SK-N-SH (cell line): ENCODE data around the gene MXI1.

Experiments
- CTCF ChIP-seq: fragments of 200-600 bp; sonication (generic); IDR thresholded peaks from 2 replicates; pipeline ENCODE4 v1.6.1; 2017; ENCODE audit warnings: antibody characterized with exemption, mild to moderate bottlenecking, moderate library complexity
- EP300 ChIP-seq, 2 experiments: IDR thresholded peaks; 2 replicates each; pipeline versions ENCODE4 v1.4.0 to v1.6.1; 2012; ENCODE audit warnings: borderline replicate concordance in 1 of 2, low read depth in 1 of 2, low read length in 1 of 2
- JUND ChIP-seq: IDR thresholded peaks from 2 replicates; pipeline ENCODE4 v1.4.0; 2012
- MAX ChIP-seq: IDR thresholded peaks from 2 replicates; pipeline ENCODE4 v1.4.0; 2012; ENCODE audit warnings: low read depth
- NRF1 ChIP-seq: IDR thresholded peaks from 2 replicates; pipeline ENCODE4 v1.6.1; 2012; ENCODE audit warnings: low read depth, mild to moderate bottlenecking, low read length
- SIN3A ChIP-seq: IDR thresholded peaks from 2 replicates; pipeline ENCODE4 v1.6.1; 2012; ENCODE audit warnings: low read depth, mild to moderate bottlenecking, low read length, moderate library complexity, borderline replicate concordance
- SMC3 ChIP-seq: IDR thresholded peaks from 2 replicates; pipeline ENCODE4 v1.6.1; 2012; ENCODE audit warnings: low read depth, low read length, improper control_type of control experiment
- TAF1 ChIP-seq: IDR thresholded peaks from 2 replicates; pipeline ENCODE4 v1.6.1; 2012; ENCODE audit warnings: low read depth, mild to moderate bottlenecking, low read length, moderate library complexity, borderline replicate concordance
- USF1 ChIP-seq: IDR thresholded peaks from 2 replicates; pipeline ENCODE4 v1.4.0; 2012; ENCODE audit warnings: low read depth, borderline replicate concordance
- YY1 ChIP-seq: IDR thresholded peaks from 2 replicates; pipeline ENCODE4 v1.4.0; 2012; ENCODE audit warnings: low read depth, mild to moderate bottlenecking

GRCh38 chr10:110181451-110181850 lies 26.0 kb upstream of the MXI1 start:
- TF ChIP-seq SIN3A (no peak), TAF1 (no peak), NRF1 (no peak), EP300 (IDR thresholded peaks at IDR 0.05; ENCODE audit: borderline replicate concordance in 1 of 2, low read depth in 1 of 2, low read length in 1 of 2) (no peak), YY1 (no peak), USF1 (no peak), JUND (no peak), CTCF (no peak), MAX (no peak), SMC3 (no peak)
